WTC11 (cell line): Measurements from ENCODE around the gene NOS3. TPM values are rescaled to one million over a fixed set of nuclear protein-coding genes. Genes with fewer than 3 reads are reported as not detected.

Experiments
- ATAC-seq: fragments of 200-7000 bp; cut with Tn5 transposase; 2 replicates; pipeline ENCODE4 v1.10.0; 2021; ENCODE audit warnings: mild to moderate bottlenecking, moderate library complexity
- CTCF ChIA-PET: fragments of 300-600 bp; sonication (Branson Sonifier 250); formaldehyde crosslinking; loops from one replicate; lab custom pipeline; 2021; ENCODE audit warnings: antibody characterized with exemption; lab: Charles Lee
- POLR2A ChIA-PET: fragments of 350-600 bp; sonication (Branson Sonifier 250); formaldehyde crosslinking; loops from one replicate; lab custom pipeline; 2021; ENCODE audit warnings: antibody characterized with exemption; lab: Charles Lee
- DNase-seq: peaks from one replicate; pipeline ENCODE4 v3.0.0; 2021; ENCODE audit warnings: low spot score
- H3K27ac Mint-ChIP-seq: 2 replicates; pipeline ENCODE4 v1.8.0; 2021; ENCODE audit warnings: mixed read lengths
- H3K27me3 Mint-ChIP-seq: 2 replicates; pipeline ENCODE4 v1.8.0; 2021; ENCODE audit warnings: low read depth, mild to moderate bottlenecking, moderate library complexity, mixed read lengths
- H3K36me3 Mint-ChIP-seq: 2 replicates; pipeline ENCODE4 v1.8.0; 2021; ENCODE audit warnings: mixed read lengths
- H3K4me1 Mint-ChIP-seq: 2 replicates; pipeline ENCODE4 v1.8.0; 2022; ENCODE audit warnings: mixed read lengths
- H3K4me3 Mint-ChIP-seq: 2 replicates; pipeline ENCODE4 v1.8.0; 2021; ENCODE audit warnings: mild to moderate bottlenecking, moderate library complexity, mixed read lengths
- H3K9me3 Mint-ChIP-seq: 2 replicates; pipeline ENCODE4 v1.8.0; 2021; ENCODE audit warnings: mixed read lengths
- ARID4B ChIP-seq: sonication (generic); formaldehyde crosslinking; IDR thresholded peaks from 2 replicates; pipeline ENCODE4 v1.8.0; 2023; ENCODE audit warnings: missing genetic modification reagents, mild to moderate bottlenecking, borderline replicate concordance
- ATF1 ChIP-seq: sonication (generic); formaldehyde crosslinking; IDR thresholded peaks from 2 replicates; pipeline ENCODE4 v1.8.1; 2023; ENCODE audit warnings: mild to moderate bottlenecking, moderate library complexity, missing genetic modification reagents
- FOXP1 ChIP-seq: sonication (generic); formaldehyde crosslinking; IDR thresholded peaks from 2 replicates; pipeline ENCODE4 v1.8.0; 2022; ENCODE audit warnings: missing genetic modification reagents, mild to moderate bottlenecking, moderate library complexity, borderline replicate concordance
- HMGXB4 ChIP-seq: sonication (generic); formaldehyde crosslinking; IDR thresholded peaks from 2 replicates; pipeline ENCODE4 v1.8.1; 2023; ENCODE audit warnings: mild to moderate bottlenecking, moderate library complexity, missing genetic modification reagents
- KAT7 ChIP-seq: sonication (generic); formaldehyde crosslinking; IDR thresholded peaks from 2 replicates; pipeline ENCODE4 v1.8.1; 2023; ENCODE audit warnings: missing genetic modification reagents, mild to moderate bottlenecking, borderline replicate concordance
- MYBL2 ChIP-seq: sonication (generic); formaldehyde crosslinking; IDR thresholded peaks from 2 replicates; pipeline ENCODE4 v1.8.1; 2023; ENCODE audit warnings: mild to moderate bottlenecking, moderate library complexity, missing genetic modification reagents
- PREB ChIP-seq: sonication (generic); formaldehyde crosslinking; IDR thresholded peaks from 2 replicates; pipeline ENCODE4 v1.8.1; 2022; ENCODE audit warnings: mild to moderate bottlenecking, missing genetic modification reagents, moderate library complexity, borderline replicate concordance
- STAT6 ChIP-seq: sonication (generic); formaldehyde crosslinking; conservative IDR thresholded peaks from 2 replicates; pipeline ENCODE4 v1.8.1; 2023; ENCODE audit warnings: mild to moderate bottlenecking, low read depth, missing genetic modification reagents, moderate library complexity
- TEAD4 ChIP-seq: sonication (generic); formaldehyde crosslinking; IDR thresholded peaks from 2 replicates; pipeline ENCODE4 v1.8.0; 2022; ENCODE audit warnings: mild to moderate bottlenecking, missing genetic modification reagents
- ZNF121 ChIP-seq: sonication (generic); formaldehyde crosslinking; IDR thresholded peaks from 2 replicates; pipeline ENCODE4 v1.8.0; 2023; ENCODE audit warnings: missing genetic modification reagents
- ZNF138 ChIP-seq: sonication (generic); formaldehyde crosslinking; conservative IDR thresholded peaks from 2 replicates; pipeline ENCODE4 v1.8.1; 2022; ENCODE audit warnings: mild to moderate bottlenecking, moderate library complexity, missing genetic modification reagents
- ZNF317 ChIP-seq: sonication (generic); formaldehyde crosslinking; IDR thresholded peaks from 2 replicates; pipeline ENCODE4 v1.8.1; 2023; ENCODE audit warnings: low read depth, mild to moderate bottlenecking, moderate library complexity, missing genetic modification reagents, borderline replicate concordance
- total RNA-seq: library from RNA; stranded (reverse); gene quantifications from 3 replicates; pipeline ENCODE4 v1.2.3, GENCODE V29; 2021

NOS3 gene
- total RNA-seq, 1 experiment from 2014 or later = 6.6 TPM

DNA sequence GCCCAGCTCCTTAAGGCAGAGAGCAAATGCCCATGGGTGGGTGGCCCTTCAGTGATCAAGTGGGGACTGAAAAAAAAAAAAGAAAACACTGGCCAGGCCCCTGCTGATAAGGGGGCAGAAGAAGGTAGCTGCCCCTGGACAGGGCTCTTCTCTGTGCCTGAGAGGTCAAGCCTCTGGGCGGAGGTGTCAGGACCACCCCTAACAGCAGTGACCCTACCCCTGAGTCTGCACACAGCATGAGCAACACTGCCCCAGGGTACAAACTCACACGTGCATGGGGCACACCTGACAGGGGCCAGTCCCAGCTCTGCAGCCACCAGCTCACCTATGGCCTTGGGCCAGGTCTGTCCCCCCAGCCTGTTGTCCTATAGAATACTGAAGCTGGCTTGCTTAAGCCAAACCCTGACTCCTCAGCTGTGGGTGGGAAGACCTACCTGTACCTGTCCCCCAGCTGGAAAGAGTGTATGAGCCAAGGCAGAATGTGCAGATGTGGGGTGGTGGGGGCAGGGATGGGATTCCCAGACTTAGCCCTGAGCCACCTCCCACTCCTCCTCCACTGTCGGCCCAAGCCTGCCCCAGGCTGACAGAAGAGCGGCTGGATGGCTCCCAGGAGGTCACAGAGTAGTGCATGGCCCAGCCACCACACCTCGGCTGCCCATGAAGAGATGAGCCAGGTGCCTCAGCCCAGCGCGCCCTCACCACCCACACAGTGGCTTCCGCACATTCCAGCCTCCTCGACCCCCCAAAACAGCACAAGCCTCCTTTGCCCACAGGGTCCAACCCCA is 36.4 kb upstream of the NOS3 start:
- H3K36me3 Mint-ChIP-seq = peaks cover 4% of the 10 kb centered on the region; the same call in 1 of the 2 replicates
- POLR2A ChIA-PET = no interaction called here
- ATAC-seq (no peak), DNase-seq (no peak)
- no peak for TF ChIP-seq KAT7
- TF ChIP-seq ZNF121 (CRISPR knock-in tag) = no peak
- no peak for TF ChIP-seq MYBL2 (CRISPR knock-in tag)
- TF ChIP-seq TEAD4 (CRISPR knock-in tag) = no peak
- TF ChIP-seq PREB (CRISPR knock-in tag) = no peak
- TF ChIP-seq, all 79 proteins: peak for 0
- H3K27ac Mint-ChIP-seq = no peak overlapping the region
- no peaks in the 10 kb centered on the region for H3K27me3 Mint-ChIP-seq
- CTCF ChIA-PET = interaction anchor here (1.3 to 3.0 kb wide), 5 partner anchors 9 to 1074 kb away, joined by 3 to 12 read pairs (median 4); no protein-coding TSS in a partner anchor
- no peaks in the 10 kb centered on the region for H3K9me3 Mint-ChIP-seq
- H3K4me3 Mint-ChIP-seq = no peak overlapping the region
- peaks cover 16% of the 10 kb centered on the region for H3K4me1 Mint-ChIP-seq

DNA sequence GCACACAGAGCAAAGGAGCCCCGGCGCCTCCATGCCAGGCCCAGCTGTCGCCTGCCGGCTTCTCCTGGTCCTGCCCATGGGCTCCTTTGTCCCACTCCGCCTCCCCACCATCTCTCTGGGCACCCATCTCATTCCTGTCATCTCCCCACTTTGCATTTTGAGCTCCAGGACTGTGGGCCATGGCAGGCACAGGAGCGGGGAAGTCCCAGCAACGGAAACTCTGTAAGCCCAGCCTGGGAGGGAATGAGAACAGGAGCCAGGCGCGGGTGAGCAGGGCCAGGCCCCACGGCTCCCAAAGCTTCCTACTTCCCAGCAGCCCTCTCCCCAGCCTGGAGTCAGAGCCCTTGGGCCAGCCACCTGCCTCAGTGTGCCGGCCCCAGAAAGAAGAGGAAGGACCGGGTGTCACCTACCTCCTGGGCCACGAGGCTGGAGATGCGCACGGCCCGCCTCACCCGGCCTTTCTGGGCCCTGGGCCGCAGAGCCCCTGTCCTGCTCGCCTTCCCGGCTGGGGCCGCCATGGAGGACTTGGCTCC is 35.8 kb upstream of the NOS3 start:
- peaks cover 4% of the 10 kb centered on the region; the same call in 1 of the 2 replicates for H3K36me3 Mint-ChIP-seq
- ATAC-seq = peak; percentile 13
- H3K4me3 Mint-ChIP-seq = no peak overlapping the region
- no peak overlapping the region; the same call in 1 of the 2 replicates for H3K27ac Mint-ChIP-seq
- TF ChIP-seq ARID4B = no peak
- TF ChIP-seq ZNF317 = no peak
- TF ChIP-seq FOXP1 = no peak
- TF ChIP-seq STAT6 (CRISPR knock-in tag) = no peak
- no peak for TF ChIP-seq HMGXB4
- no peak for TF ChIP-seq ATF1 (CRISPR knock-in tag)
- no peak for TF ChIP-seq ZNF138 (CRISPR knock-in tag)
- H3K4me1 Mint-ChIP-seq = peaks cover 10% of the 10 kb centered on the region
- H3K27me3 Mint-ChIP-seq = no peaks in the 10 kb centered on the region
- DNase-seq = no peak
- POLR2A ChIA-PET = no interaction called here
- no peaks in the 10 kb centered on the region for H3K9me3 Mint-ChIP-seq
- CTCF ChIA-PET = interaction anchor here (0.5 to 3.0 kb wide), 7 partner anchors 8 to 78 kb away, joined by 3 to 12 read pairs (median 4); no protein-coding TSS in a partner anchor
